ENCODE measurements around the gene TRIM52.
"Not testable (repeated sequence)": the region's sequence is repeated elsewhere in the genome, so short reads cannot be mapped to it uniquely, and the experiment has no call there.

Gene TRIM52

DNA sequence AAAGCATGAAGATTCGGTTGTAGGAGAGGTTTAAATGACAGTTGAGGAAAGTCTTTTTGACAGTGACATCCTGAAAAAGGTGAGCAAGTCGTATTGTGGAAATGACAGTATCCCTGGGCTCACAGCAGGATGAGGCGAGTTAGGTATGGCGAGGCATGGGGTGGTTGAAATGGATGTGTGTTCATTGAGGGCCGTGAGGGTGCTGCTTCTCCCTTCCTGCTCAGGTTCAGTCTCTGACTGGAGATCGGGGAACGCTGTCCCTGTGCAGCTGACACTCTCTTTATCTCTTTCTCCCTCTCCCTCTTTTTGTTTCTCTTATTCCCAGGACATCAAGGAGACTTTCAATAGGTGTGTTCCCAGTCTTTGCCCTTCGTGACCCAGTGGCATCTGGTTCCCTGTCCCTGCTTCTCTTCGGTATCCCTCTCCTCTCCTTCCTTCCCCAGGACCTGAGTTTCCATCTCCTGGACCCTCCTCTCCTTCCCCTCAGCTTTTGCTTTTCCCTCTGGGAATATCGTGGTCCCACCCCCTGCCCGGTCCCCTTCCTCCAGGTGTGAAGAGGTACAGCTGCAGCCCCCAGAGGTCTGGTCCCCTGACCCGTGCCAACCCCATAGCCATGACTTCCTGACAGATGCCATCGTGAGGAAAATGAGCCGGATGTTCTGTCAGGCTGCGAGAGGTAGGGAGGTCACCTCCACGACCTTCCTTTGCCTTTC lies 27.7 kb downstream of the TRIM52 start:
- no peak for DNase-seq

DNA sequence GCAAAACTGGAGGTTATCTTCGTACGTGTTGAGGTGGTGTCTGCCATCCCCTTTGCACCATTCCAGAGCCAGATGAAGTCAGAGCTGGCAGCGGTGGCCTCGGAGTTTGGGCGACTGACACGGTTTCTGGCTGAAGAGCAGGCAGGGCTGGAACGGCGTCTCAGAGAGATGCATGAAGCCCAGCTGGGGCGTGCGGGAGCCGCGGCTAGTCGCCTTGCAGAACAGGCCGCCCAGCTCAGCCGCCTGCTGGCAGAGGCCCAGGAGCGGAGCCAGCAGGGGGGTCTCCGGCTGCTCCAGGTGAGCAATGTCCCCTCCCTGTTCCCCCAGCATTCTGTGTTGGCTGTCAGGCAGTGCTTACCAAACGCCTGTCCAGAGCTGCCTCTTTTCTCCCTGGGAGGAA lies 28.4 kb downstream of the TRIM52 start:
- DNase-seq: no peak

DNA sequence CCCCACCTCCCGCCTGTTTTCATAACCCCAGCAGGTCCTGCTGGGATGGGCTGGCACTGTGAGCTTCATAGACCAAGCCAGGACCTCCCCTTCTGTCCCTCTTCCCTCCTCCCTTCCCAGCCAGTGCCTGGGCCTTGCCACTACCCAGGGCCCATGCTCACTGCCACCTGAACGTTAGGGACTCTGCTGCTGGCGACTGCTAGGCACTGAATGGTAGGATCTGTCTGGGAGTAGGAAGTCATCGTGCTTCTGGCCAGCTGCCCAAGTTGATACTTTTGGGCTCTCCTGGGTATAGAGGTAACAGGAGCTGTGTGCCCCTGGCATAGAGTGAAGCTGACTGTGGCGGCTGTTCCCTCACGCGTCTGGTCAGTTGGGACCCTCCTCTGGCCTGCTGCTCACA lies 29.5 kb downstream of the TRIM52 start:
- no peak for DNase-seq

DNA sequence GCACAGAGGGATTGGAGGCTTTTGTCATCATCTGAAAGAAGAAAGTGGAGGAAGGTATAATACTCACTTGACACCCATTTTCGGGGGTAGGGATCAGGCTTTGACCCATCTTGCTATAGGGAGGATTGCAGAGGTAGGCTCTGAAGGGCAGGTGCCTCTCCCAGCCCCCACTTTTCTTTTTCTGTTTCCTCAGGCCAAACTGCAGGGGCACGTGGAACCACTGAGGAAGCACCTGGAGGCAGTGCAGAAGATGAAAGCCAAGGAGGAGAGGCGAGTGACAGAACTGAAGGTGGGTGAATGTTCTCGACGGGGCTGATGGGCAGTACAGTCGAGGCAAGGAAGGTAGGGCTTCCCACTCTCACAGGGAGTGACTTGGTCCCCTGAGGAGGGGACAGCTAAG lies 30.4 kb downstream of the TRIM52 start:
- DNase-seq: no peak

DNA sequence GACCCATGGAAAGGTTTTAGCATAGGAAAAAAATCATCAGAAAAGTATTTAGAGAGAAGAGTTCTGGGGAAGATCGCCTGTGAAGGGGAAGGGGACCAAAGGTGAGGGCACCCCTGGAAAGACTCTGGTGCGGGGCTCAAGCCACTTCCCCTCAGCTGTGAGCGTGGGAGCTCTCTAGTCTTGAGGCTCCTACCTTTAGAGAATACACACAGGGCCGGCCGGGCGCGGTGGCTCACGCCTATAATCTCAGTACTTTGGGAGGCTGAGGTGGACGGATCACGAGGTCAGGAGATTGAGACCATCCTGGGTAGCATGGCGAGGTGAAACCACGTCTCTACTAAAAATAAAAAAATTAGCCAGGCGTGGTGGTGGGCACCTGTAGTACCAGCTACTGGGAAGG lies 30.9 kb downstream of the TRIM52 start:
- no peak for DNase-seq

DNA sequence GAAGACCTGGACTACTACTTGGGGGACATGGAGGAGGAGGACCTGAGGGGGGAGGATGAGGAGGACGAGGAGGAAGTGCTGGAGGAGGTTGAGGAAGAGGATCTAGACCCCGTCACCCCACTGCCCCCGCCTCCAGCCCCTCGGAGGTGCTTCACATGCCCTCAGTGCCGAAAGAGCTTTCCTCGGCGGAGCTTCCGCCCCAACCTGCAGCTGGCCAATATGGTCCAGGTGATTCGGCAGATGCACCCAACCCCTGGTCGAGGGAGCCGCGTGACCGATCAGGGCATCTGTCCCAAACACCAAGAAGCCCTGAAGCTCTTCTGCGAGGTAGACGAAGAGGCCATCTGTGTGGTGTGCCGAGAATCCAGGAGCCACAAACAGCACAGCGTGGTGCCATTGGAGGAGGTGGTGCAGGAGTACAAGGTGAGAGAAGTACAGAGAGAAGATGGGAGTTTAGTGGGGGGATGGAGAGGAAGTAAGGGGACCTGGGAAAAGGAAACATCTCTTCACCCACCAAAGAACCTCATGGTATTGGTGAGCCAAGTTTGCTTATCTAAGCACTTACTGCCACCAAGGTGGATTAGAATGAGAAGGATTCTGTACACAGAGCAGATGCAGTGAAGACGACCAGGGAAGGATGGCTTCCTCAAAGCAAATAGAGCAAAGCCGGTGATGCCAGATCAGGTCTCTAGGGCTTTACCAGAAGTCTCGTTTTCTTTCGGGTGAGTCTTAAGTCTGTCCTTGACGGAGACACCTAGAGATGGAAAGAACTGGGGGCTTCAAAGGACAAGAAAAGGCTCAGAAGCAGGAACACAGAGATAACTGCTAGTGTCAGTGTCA lies 36.3 kb downstream of the TRIM52 start:
- DNase-seq: no peak

DNA sequence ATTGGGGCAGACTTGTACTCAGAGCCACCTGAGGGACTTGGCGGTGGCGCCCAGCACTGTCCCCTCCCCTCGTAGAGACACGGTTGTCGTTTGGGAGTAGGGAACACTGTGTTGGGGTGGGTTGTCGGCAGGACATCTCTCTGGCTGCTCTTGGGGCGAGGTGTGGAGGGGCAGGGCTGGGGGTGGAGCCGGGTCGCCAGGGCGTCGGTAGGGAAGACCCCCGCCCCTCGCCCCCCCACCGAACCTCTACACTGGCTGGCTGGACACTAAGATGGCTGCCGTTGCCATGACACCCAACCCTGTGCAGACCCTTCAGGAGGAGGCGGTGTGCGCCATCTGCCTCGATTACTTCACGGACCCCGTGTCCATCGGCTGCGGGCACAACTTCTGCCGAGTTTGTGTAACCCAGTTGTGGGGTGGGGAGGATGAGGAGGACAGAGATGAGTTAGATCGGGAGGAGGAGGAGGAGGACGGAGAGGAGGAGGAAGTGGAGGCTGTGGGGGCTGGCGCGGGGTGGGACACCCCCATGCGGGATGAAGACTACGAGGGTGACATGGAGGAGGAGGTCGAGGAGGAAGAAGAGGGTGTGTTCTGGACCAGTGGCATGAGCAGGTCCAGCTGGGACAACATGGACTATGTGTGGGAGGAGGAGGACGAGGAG lies 37.1 kb downstream of the TRIM52 start:
- no peak for DNase-seq

DNA sequence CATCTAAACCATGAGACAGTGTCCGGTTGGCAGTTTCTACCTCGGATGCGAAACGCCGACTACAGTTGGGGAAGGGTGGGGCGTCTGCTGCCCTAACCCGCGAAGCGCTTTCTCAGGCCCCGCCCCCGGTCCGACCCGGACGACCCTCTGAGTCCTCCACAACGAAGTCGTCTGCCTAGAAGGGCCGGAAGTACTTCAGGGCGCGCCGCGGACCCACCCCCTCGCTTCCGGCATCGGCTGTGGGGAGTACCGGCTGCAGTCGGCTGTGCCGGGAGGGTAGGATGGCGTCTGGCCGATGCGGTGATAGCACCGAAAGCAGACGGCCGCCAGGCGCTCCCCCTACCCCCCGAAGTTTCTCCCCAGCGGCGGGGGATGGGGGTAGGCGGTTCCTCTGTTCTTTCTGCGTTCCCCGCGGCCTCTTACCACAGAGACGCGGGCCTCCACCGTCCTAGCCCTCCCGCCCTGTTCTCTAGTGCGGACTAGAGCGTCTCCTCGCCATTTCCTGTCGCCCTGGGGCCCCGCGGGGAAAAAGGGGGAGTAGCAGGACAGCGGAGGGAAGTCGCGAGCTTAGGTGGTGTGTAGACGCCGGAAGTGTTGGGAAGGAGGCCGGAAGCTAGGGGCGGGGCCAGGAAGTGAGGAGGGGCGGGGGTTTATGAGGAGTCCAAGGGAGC lies 37.8 kb downstream of the TRIM52 start, which contains the start of gene TRIM41:
Gene TRIM41, plus strand, starts transcription at position 224 of the 671 bp plus-strand sequence. CDS start 719 bp downstream, outside the sequence.
- DNase-seq: no peak

DNA sequence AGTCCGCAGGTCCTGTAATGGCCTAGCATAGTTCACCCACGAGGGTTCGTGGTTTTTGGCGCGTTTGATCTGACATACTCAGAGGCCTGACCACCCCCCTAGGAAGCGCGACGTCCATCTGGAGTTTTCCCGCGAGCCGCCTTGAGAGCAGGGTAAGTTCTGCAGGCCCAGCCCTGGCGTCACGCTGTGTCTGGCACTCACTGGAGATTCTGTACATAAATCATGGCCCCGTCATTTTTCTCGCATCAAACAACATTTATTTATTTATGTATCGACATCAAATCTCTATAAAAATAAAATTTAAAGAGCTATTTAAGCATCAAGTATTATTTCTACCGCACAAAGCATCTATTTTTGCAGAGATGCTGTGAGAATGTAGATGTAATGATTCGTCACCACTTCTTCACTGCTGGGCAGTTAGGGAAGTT lies 38.3 kb downstream of the TRIM52 start:
- no peak for DNase-seq

DNA sequence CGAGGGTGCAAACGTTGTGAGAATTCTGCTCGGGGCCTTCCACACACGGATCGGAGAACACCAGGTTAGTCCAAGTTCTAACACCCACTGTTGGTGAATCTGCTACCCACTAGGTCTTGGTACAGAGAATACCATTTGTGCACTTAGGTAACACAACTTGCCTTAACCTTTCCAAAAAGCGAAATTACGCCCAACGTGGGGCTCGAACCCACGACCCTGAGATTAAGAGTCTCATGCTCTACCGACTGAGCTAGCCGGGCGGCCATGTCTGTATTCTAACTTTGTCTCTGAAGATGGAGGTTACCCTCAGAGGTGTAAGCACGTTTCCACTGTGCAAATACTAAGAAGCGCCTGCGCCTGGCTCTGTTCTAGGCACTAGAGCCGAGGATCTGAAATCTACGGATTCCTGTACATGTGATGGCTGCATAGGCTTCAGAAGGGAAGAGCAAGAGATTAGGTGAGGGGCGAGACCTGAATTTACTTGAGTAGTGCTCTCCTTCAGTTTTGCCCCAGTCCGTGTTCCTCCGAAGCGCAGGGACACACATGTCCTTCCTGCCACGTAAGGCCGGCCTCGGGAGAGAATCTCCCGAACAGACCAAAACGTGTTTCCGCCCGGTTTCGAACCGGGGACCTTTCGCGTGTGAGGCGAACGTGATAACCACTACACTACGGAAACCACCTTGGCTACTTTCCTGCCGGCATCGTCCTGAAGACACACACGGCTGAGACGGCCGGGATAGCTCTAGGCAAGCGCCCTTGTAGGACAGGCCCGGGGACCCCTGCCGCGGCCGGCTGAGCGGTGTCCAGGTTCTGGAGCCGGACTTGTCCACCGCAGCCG lies 38.9 kb downstream of the TRIM52 start:
- no peak for DNase-seq

DNA sequence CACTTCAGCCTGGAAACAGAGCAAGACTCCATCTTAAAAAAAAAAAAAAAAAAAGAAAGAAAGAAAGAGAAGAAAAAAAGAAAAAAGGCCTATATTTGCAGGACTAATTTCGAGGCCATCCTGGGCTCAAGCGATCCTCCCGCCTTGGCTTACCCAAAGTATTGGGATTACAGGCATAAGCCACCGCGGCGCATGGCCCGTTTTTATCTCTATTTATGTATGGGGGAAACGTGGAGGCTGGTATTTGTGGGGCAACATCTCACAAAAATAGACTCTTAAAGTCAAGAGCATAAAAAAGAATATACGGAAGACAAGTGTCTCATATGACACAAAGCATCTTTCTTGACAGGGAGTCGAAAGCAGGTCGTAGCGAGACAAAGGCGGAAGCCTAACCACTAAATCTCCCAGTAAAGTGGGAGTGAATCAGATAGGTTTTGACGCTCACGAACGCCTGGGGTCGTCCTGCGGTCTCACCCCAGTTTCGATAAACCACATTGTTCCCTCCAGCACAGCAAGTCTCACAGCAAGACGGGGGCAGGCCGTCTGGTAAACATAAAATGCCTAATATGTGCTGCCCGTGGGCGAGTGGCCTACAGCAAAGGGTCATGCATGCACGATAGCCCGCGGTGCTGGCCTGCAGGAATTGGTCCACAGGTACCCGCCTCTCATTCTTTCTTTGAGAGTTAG lies 39.7 kb downstream of the TRIM52 start:
- no peak for DNase-seq

DNA sequence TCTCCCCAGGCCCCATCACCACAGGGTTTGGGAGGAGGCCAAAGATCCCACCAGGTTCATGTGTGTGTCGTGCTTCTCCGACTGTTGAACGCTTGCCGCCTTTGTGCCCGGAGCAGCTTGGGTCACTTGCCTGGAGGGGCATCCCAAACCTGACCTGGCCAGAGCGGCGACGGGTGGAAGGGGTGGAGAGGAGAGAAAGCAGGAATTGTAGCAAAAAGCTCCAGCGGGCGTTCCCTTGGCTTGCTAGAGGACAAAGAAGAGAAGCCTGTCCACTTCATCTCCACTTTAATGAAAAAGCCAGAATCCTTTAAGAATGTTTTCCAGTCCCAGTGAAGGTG lies 40.8 kb downstream of the TRIM52 start:
- DNase-seq: no peak

DNA sequence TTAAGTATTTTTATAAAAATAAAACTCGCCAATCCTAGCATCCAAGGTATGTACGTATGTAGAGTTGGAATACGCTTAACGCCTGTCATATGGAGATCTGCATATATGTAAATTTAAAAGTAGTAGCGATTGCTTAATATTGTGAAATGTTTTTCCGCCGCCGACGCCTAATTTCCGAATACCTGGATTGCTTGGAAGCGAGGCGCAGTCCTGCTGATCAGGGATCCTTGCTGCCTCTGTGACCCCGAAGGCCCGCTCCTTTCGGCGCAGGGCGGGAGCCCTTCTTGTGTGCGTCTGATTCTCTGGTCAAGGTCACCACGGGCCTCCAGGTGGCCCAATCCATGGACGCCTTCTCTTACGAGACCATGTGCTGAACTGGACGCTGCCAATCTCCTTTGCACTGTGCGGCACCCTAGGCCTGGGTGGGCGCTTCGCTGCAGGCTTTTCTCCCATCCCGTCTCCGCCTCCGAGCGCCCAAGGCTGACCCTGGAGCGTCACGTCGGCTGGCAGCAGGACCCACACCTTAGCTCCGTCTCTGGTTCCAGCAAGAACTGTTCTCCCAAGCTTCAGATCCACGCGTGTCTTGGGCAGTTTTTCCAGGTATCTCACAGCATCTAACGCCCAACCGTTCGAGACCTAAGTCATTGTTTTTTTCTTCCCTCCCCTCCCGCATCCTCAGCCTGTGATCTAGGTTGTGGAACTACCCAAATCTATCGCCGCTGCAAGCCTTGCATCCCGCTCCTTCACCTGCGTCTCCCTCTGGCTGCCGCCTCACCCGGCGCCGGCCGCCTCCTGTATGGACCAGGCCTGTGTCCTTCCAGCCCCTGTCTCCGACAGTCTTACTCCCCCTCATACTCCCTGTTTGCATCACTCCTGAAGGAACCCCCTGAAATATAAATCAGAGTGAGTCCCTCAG lies 41.4 kb downstream of the TRIM52 start:
- no peak for DNase-seq

DNA sequence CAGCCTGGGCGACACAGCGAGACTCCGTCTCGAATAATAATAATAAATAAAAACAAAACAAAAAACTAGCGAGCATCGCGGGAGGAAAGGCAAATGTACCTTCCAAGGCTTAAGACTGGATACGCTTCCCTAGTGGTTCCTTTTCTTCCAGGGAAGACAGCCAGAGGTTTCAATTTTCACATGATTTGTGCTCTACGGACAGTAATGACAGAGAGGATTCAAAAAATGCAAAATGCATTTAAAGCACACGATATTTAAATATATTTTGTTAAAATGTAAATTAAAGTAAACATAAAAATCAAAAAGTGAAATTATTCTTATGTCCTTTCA lies 42.2 kb downstream of the TRIM52 start:
- no peak for DNase-seq

DNA sequence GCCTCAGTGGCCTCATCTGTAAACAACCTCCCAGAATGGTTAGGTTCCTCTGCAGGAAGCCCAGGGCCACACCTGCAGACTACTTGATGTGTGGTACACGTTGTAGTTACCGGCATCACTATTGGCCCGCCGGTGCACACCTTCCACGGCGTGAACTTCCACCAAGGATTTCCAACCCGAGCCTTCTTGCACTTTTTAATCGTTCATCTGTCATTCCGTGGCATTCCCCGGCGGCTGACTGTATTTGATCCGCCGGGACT lies 43.2 kb downstream of the TRIM52 start:
- DNase-seq: no peak

DNA sequence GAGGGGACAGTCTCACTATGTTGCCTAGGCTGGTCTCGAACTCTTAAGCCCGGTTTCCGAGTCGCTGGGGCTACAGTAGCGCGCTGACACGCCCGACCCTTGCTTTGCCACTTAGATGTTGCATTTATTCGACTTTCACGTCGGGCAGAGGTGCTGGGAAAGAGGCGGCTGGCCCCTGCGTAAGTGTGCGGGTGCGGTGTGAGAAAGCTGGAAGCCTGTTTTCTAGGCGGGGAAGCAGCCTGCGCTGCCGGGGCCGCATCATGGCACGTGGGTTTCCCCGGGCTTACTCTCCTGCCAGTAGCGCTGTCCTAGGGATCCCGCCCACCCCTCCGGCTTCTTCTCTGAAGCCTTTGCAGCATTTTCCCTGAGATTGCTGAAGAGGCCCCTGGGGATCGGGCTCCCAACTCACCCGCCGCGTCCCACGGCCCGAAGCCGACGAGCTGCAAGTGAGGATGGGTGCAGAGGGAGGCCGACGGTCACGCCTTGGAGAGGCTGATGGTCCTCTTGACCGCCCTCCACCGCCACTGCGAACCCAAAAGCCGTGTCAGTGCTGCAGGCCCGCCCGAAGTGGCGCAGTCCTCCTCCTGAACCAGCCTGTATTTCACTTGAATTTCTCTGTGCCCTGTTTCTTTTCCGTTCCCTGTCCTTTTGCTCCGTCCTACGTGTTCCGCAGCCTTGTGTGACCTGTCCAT lies 43.7 kb downstream of the TRIM52 start:
- DNase-seq: no peak

DNA sequence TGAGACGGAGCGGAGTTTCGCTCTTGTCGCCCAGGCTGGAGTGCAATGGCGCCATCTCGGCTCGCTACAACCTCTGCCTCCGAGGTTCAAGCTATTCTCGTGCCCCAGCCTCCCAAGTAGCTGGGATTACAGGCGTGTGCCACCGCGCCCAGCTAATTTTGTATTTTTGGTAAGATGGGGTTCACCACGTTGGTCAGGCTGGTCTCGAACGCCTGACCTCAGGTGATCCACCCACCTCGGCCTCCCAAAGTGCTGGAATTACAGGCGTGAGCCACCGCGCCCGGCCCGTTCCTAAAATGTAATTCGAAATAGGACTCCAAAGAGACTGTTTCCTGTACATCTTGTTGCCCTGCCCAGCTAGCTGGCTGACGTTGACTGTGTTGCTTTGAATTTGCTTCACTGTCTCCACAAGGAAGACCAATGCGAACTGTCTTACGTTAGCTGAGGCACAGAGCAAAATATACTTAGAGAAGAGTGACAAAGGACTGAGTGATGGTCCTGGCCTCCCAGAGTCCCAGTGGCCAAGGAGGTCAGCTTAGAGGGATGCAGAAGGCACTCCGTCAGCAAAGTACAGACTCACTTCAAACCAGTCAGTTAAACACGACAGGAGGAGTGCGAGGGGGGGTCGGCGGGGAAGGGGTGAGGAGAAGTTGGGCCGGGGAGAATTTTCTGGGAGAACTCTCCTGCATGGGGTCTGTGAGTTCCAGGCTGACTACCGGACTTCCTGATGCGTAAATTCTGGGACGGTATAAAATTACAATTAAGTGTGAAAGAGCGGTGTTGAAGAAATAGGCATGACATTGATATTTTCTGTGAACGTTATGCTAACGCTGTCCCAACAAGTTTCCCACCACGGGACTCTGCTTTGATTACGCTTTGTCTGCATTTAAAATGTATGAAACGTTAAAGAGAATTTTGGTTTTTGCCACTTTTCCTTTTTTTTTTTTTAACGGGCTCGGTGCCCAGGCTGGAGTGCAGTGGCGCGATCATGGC lies 44.6 kb downstream of the TRIM52 start:
- DNase-seq: no peak

DNA sequence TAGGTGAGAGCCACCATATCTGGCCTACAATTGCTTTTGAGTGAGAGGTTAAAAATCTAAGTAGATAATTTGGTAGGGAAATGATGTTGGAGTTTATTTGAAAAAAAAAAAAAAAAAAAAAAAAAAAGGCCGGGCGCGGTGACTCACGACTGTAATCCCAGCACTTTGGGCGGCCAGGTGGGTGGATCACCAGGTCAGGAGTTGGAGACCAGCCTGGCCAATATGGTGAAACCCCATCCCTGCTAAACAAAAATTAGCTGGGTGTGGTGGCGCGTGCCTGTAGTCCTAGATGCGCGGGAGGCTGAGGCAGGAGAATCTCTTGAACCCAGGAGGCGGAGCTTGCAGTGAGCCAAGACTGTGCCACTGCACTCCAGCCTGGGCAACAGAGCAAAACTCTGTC lies 46.7 kb downstream of the TRIM52 start:
- DNase-seq: not testable (repeated sequence)

DNA sequence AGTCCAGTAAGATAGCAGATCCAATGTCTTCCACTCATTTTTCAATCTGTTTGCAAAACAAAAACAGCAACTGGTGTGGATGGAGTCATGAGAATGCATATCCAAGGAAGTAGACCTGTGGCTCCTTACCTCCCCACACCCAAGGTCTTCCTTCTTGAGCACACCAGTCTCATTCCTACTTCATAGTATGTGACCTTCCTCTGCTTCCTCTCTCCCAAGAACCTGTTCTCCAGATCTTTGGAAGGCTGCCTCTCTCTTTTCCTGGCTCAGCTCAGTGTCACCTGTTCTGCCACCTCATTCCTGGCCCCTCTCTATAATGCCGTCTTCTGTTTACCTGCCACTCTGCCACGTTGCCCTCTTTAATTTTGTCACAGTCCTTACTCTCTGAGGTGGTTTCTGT lies 48.0 kb downstream of the TRIM52 start:
- DNase-seq: no peak
